ENCODE results near the gene ERVFRD-1. TPM values are rescaled to one million over a fixed set of nuclear protein-coding genes. Genes with fewer than 3 reads are reported as not detected.

ERVFRD-1 gene
- total and polyA plus RNA-seq, 2 donors (not counting 3 experiments of a cell fraction or from before 2014, with no cell fraction given) = not detected

DNA sequence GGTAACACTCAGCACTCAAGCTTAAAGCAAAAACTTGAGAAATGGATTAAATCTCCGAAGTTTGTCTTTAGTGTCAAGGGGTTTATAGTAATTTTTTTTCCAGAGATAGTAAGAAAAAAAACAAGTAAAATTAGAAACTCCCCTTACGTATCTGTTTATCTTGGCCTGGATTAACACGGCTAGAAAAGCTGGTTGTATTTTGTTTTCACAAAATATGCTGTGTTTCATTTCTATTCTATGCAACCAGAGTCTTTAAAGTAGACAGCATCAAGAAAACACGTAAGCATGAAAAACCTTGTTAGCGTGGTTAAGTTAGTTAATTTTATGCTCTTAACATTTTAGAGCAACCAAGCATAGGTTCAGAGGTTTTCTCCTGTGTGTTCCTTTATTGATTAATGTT, 21.8 kb upstream of the ERVFRD-1 start:
- H3K4me2 ChIP-seq (ENCODE audit: insufficient read depth, low read length) = no peak overlapping the region
- H3K9ac ChIP-seq (replicated peaks; ENCODE audit: extremely low read depth, insufficient read depth, low read length) = no peak overlapping the region
- intact Hi-C loops (cut with micrococcal nuclease) (no loop called here), dilution Hi-C loops (cut with MboI; ENCODE audit: extremely low pct_ligation_motif_present, low sequenced_read_pairs) (loop anchor here (25.0 kb wide), 1 partner anchor 354 kb away; no protein-coding TSS in a partner anchor)
- peaks cover 4 to 12% of the 10 kb centered on the region in 2 experiments for H3K36me3 ChIP-seq (ENCODE audit: control insufficient read depth in 2 of 2, extremely low read depth in 1 of 2, insufficient read depth in 2 of 2, low read length in 2 of 2)
- no peaks in the 10 kb centered on the region for H3K27me3 ChIP-seq (ENCODE audit: control insufficient read depth in 2 of 2, insufficient read depth in 2 of 2, low read length in 2 of 2)
- no peak overlapping the region for H2AFZ ChIP-seq (ENCODE audit: low read depth, low read length)
- no peak overlapping the region for H3K27ac ChIP-seq (ENCODE audit: insufficient read depth, low read depth, low read length)
- no peaks in the 10 kb centered on the region for H3K9me3 ChIP-seq (replicated peaks; ENCODE audit: control insufficient read depth, insufficient read depth, low read length)
- no TSS peak for BruUV-seq (replicated peaks)
- no peaks in the 10 kb centered on the region for H3K9me1 ChIP-seq (replicated peaks; ENCODE audit: control insufficient read depth, extremely low read depth, insufficient read depth, low read length)
- ChIA-PET POLR2A (no interaction called here), CTCF (interaction anchor here (1.6 to 2.3 kb wide), 2 partner anchors 10 to 18 kb away, joined by 4 to 6 read pairs; no protein-coding TSS in a partner anchor)
- peaks cover 13% of the 10 kb centered on the region for H3K4me1 ChIP-seq (ENCODE audit: control insufficient read depth, extremely low read depth, insufficient read depth, low read length)
- peaks cover 22% of the 10 kb centered on the region for H3K79me2 ChIP-seq (ENCODE audit: control insufficient read depth, insufficient read depth, low read length)
- TF ChIP-seq GATA2 (IDR thresholded peaks at IDR 0.05; ENCODE audit: insufficient read depth, insufficient read length, low read depth, low read length) (no peak), JUN (IDR thresholded peaks at IDR 0.05; ENCODE audit: borderline replicate concordance, insufficient read depth, insufficient read length, low read depth) (no peak), MYC (IDR thresholded peaks at IDR 0.05; ENCODE audit: low read depth, low read length) (no peak), MAX (IDR thresholded peaks at IDR 0.05; ENCODE audit: insufficient read depth, insufficient read length) (no peak), POLR2AphosphoS5 (IDR thresholded peaks at IDR 0.05; ENCODE audit: insufficient read depth, low read depth, low read length) (no peak), POLR2A (IDR thresholded peaks at IDR 0.05; ENCODE audit: low read depth, low read length) (no peak), FOS (IDR thresholded peaks at IDR 0.05; ENCODE audit: borderline replicate concordance, insufficient read depth, low read length) (no peak), EZH2 (IDR thresholded peaks at IDR 0.05; ENCODE audit: borderline replicate concordance, low read depth, low read length, severe bottlenecking) (no peak), CTCF (IDR thresholded peaks at IDR 0.05; ENCODE audit: extremely low read depth in 1 of 2, insufficient read depth in 1 of 2, low read depth in 1 of 2, low read length in 2 of 2) (no peak)
- FAIRE-seq = no peak
- no peaks in the 10 kb centered on the region for H4K20me1 ChIP-seq (replicated peaks; ENCODE audit: control insufficient read depth, extremely low read depth, insufficient read depth, low read length)
- peak; percentile 24 for DNase-seq (ENCODE audit: low read depth, low spot score)
- no peak overlapping the region for H3K4me3 ChIP-seq (replicated peaks in 1 of 3; ENCODE audit: insufficient read depth in 1 of 3, low read depth in 1 of 3, low read length in 3 of 3)
